Loucy (cell line): ENCODE data around the gene TEX19.
"Not testable (repeated sequence)": the region's sequence is repeated elsewhere in the genome, so short reads cannot be mapped to it uniquely, and the experiment has no call there.

ENCODE experiments used
- H2AFZ ChIP-seq: fragments of 200-600 bp; sonication (generic); 2 replicates; pipeline ENCODE4 v1.6.0; 2016; ENCODE audit warnings: antibody characterized with exemption, mild to moderate bottlenecking, low read length, moderate library complexity
- H3F3A ChIP-seq: fragments of 200-600 bp; 2 replicates; pipeline ENCODE4 v1.6.0; 2016; ENCODE audit warnings: antibody characterized with exemption, low read depth, mild to moderate bottlenecking
- H3K27me3 ChIP-seq: fragments of 200-600 bp; sonication (generic); 2 replicates; pipeline ENCODE4 v1.6.1; 2014; ENCODE audit warnings: low read length, mild to moderate bottlenecking; ENCODE audit not compliant: insufficient read depth, poor library complexity, severe bottlenecking
- H3K36me3 ChIP-seq: fragments of 200-600 bp; sonication (generic); 2 replicates; pipeline ENCODE4 v1.6.1; 2016; ENCODE audit warnings: low read length; ENCODE audit not compliant: insufficient read depth
- H3K4me1 ChIP-seq: fragments of 200-600 bp; sonication (generic); 2 replicates; pipeline ENCODE4 v1.5.1; 2014; ENCODE audit warnings: low read length, mild to moderate bottlenecking; ENCODE audit not compliant: insufficient read depth, poor library complexity, severe bottlenecking
- H3K4me2 ChIP-seq: fragments of 200-600 bp; sonication (generic); 2 replicates; pipeline ENCODE4 v1.6.0; 2014; ENCODE audit warnings: antibody characterized with exemption, low read length, low read depth, mild to moderate bottlenecking; ENCODE audit not compliant: poor library complexity, severe bottlenecking
- H3K4me3 ChIP-seq: fragments of 200-600 bp; sonication (generic); 2 replicates; pipeline ENCODE4 v1.5.1; 2014; ENCODE audit warnings: low read length, mild to moderate bottlenecking, mixed read lengths; ENCODE audit not compliant: poor library complexity, severe bottlenecking
- H3K79me2 ChIP-seq: fragments of 200-600 bp; sonication (generic); 2 replicates; pipeline ENCODE4 v1.6.1; 2014; ENCODE audit warnings: low read length; ENCODE audit not compliant: insufficient read depth
- H3K9ac ChIP-seq: fragments of 200-600 bp; sonication (generic); 2 replicates; pipeline ENCODE4 v1.6.0; 2014; ENCODE audit warnings: mild to moderate bottlenecking, low read depth, low read length, moderate library complexity; ENCODE audit not compliant: poor library complexity, severe bottlenecking
- H3K9me2 ChIP-seq: fragments of 200-600 bp; sonication (generic); replicated peaks from 2 replicates; pipeline ENCODE4 v1.6.1; 2016; ENCODE audit warnings: low read depth, low read length, mixed read lengths
- H3K9me3 ChIP-seq: fragments of 200-600 bp; sonication (generic); 2 replicates; pipeline ENCODE4 v1.6.1; 2014; ENCODE audit warnings: mild to moderate bottlenecking, antibody characterized with exemption, low read length, low read depth; ENCODE audit not compliant: insufficient read depth
- H4K20me1 ChIP-seq: fragments of 200-600 bp; sonication (generic); 2 replicates; pipeline ENCODE4 v1.6.0; 2014; ENCODE audit warnings: antibody characterized with exemption, low read length, mild to moderate bottlenecking; ENCODE audit not compliant: insufficient read depth, poor library complexity, severe bottlenecking
- CTCF ChIP-seq: fragments of 200-600 bp; sonication (generic); conservative IDR thresholded peaks from 2 replicates; pipeline ENCODE4 v1.5.1; 2014; ENCODE audit warnings: mild to moderate bottlenecking, antibody characterized with exemption, low read length
- EZH2phosphoT487 ChIP-seq: fragments of 200-600 bp; IDR thresholded peaks from 2 replicates; pipeline ENCODE4 v1.6.1; 2018; ENCODE audit warnings: antibody characterized with exemption, mild to moderate bottlenecking, moderate library complexity, borderline replicate concordance

The TEX19 gene

GRCh38 chr17:82411396-82412053, 52.5 kb downstream of the TEX19 start:
- TF ChIP-seq EZH2phosphoT487, result no peak
- no peak for TF ChIP-seq CTCF
- Histone ChIP-seq H3K36me3 (no peaks in the 10 kb centered on the region; the same call in 1 of the 2 replicates), H3K4me2 (no peak overlapping the region), H3K9me3 (no peaks in the 10 kb centered on the region), H3F3A (no peaks in the 10 kb centered on the region), H3K27me3 (no peaks in the 10 kb centered on the region), H3K4me1 (peaks cover 7% of the 10 kb centered on the region), H4K20me1 (peaks cover 11% of the 10 kb centered on the region), H2AFZ (no peak overlapping the region), H3K4me3 (no peak overlapping the region), H3K9ac (no peak overlapping the region), H3K79me2 (peaks cover 11% of the 10 kb centered on the region; the same call in 1 of the 2 replicates), H3K9me2 (no peaks in the 10 kb centered on the region)

GRCh38 chr17:82412081-82412480, 53.0 kb downstream of the TEX19 start:
- not testable (repeated sequence) for H3K4me1 ChIP-seq, H3K9ac ChIP-seq, H2AFZ ChIP-seq, H3K36me3 ChIP-seq, H3K4me2 ChIP-seq, H3K9me3 ChIP-seq, H3K27me3 ChIP-seq, H3K4me3 ChIP-seq, H3K9me2 ChIP-seq, H3F3A ChIP-seq
- Histone ChIP-seq H3K79me2 (peaks cover 11% of the 10 kb centered on the region; the same call in 1 of the 2 replicates), H4K20me1 (peaks cover 15% of the 10 kb centered on the region)

DNA sequence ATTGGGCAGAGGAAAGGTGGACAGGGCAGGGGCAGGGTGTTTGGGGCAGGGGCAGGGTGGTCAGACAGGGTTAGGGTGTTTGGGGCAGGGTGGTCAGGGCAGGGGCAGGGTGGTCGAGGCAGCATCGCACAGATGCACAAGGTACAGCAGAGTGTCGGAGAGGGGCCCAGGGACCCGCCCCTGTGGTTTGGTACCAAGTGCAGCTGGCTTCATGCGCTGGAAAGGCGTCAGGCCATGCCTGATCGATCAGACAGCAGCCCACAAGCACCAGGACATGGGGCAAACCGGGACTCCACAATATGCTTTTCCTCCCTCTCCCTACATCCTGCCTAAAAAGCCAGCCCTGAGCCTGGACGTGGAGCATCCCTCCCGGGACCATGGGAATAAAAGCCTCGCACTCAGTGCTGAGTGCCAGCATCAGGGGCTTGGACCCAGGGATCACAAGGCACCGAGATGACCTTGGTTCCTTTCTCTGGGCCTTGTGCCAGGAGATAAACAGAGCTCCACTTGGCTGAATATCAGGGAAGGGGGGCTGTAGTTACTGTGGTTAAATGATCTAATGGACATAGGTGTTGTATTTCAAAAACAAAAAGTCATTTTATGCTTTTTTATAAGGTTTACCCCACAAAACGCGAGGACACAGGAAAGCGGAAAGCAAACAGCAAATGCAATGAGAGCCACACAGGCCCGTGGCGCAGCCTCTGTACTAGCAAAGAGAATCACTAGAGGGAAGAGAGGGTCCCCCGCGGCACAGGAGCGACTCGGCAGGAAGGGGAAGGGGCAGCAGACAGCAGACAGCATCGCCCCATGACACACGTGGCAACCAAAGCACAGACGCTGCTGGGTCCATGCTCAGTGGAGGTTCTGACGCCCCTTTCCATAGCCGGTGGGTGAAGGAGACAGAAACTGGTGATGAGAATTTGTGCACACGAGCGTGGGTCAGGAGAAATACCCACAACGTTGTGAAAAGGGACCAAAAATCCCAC, 53.8 kb downstream of the TEX19 start:
- no peaks in the 10 kb centered on the region for H3F3A ChIP-seq
- TF ChIP-seq EZH2phosphoT487, result no peak
- no peak for TF ChIP-seq CTCF
- H3K27me3 ChIP-seq, result no peaks in the 10 kb centered on the region
- H3K4me3 ChIP-seq, result no peak overlapping the region
- H3K4me2 ChIP-seq, result no peak overlapping the region
- no peaks in the 10 kb centered on the region; the same call in 1 of the 2 replicates for H3K36me3 ChIP-seq
- H3K4me1 ChIP-seq, result peaks cover 3% of the 10 kb centered on the region
- H3K9me3 ChIP-seq, result no peaks in the 10 kb centered on the region
- no peak overlapping the region for H2AFZ ChIP-seq
- H3K9ac ChIP-seq, result no peak overlapping the region
- H4K20me1 ChIP-seq, result peaks cover 20% of the 10 kb centered on the region
- H3K9me2 ChIP-seq, result no peaks in the 10 kb centered on the region
- peaks cover 11% of the 10 kb centered on the region; the same call in 1 of the 2 replicates for H3K79me2 ChIP-seq
